ENCODE results near the gene MOB3A. TPM values are rescaled to one million over a fixed set of nuclear protein-coding genes. Genes with fewer than 3 reads are reported as not detected.

Gene MOB3A
- total and polyA plus RNA-seq, 2 of the 8 experiments (the other 6 are each of a cell fraction or from before 2014, with no cell fraction given), result 9.2 to 9.6 TPM

DNA sequence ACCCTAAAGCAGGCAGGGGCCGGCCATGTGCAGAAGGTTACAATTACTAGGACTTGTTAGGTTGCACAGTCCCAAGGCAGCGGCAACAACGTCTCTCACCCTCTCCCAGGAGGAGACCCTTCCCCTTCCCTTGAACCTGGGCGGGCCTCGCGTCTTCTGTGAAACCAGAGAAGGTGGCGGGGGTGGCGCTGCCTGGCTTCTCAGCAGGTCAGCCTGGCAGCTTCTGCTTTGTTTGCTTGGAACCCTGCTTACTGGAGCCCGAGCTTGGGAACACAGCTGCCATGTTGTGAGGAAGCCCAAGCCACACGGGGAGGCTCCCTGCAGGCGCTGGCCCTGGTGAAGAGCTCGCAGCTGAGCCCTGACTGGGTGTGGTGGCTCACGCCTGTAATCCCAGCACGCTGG is 60.5 kb downstream of the MOB3A start:
- peak; percentile 89 for TF ChIP-seq YY1 (IDR thresholded peaks at IDR 0.05; ENCODE audit: low read depth, low read length)
- TF ChIP-seq SRF (IDR thresholded peaks at IDR 0.05; ENCODE audit: low read depth, low read length), result no peak
- H3K9me3 ChIP-seq (ENCODE audit: insufficient read depth in 2 of 2, low read depth in 1 of 2, low read length in 1 of 2), result peaks cover 7 to 8% of the 10 kb centered on the region in 2 experiments; a peak in 1 of 4 replicates
- H3K79me2 ChIP-seq (ENCODE audit: control insufficient read depth in 1 of 2, insufficient read depth in 2 of 2, low read length in 2 of 2), result no peaks in the 10 kb centered on the region
- H3K36me3 ChIP-seq (ENCODE audit: control insufficient read depth in 2 of 4, insufficient read depth in 4 of 4, low read length in 3 of 4), result peaks cover 1 to 21% (median 13%) of the 10 kb centered on the region in 4 experiments; a peak in 7 of 8 replicates
- POLR2A ChIA-PET (ENCODE audit: partially characterized antibody), result interaction anchor here (0.7 to 27.5 kb wide), 6 partner anchors 13 to 195 kb away, joined by 3 to 524 read pairs (median 4); partner anchors contain the start of gene MKNK2
- H4K20me1 ChIP-seq (replicated peaks in 1 of 2; ENCODE audit: control insufficient read depth in 1 of 2, insufficient read depth in 2 of 2, low read length in 2 of 2), result peaks cover 2 to 7% of the 10 kb centered on the region in 2 experiments
- CTCF ChIA-PET (ENCODE audit: partially characterized antibody), result interaction anchor here (0.5 to 1.7 kb wide), 11 partner anchors 8 to 166 kb away, joined by 3 to 9 read pairs (median 4); no protein-coding TSS in a partner anchor
- 0 out of 2 replicates have a peak, but pooled peaks cover 2% of the 10 kb centered on the region for H3K79me1 ChIP-seq (ENCODE audit: low read depth, low read length)
- peaks cover 0 to 9% (median 0%) of the 10 kb centered on the region in 4 experiments; a peak in 3 of 7 replicates for H3K4me1 ChIP-seq (replicated peaks in 1 of 4; ENCODE audit: control insufficient read depth in 3 of 4, insufficient read depth in 4 of 4, low read length in 3 of 4)
- H4K8ac ChIP-seq (ENCODE audit: extremely low read depth, insufficient read depth, low read length), result peak overlapping the region; percentile 75; the same call in 1 of the 2 replicates
- no peak for FAIRE-seq
- H2BK120ac ChIP-seq (replicated peaks; ENCODE audit: low read depth, low read length), result no peak overlapping the region
- peak overlapping the region; percentile 90 for H3K18ac ChIP-seq (ENCODE audit: extremely low read depth, low read length)
- H3K56ac ChIP-seq (replicated peaks; ENCODE audit: insufficient read length, low read depth, low read length), result no peak overlapping the region
- DNase-seq (ENCODE audit: low read depth in 1 of 2, low spot score in 2 of 2), result peak in 1 of 2 experiments; percentile 61
- H3K14ac ChIP-seq (ENCODE audit: insufficient read length), result no peak overlapping the region
- H2BK15ac ChIP-seq (ENCODE audit: low read length), result no peak overlapping the region
- H2AK5ac ChIP-seq (ENCODE audit: low read depth, low read length), result 0 out of 2 replicates have a peak overlapping the region, but pooled peaks have one; percentile 40
- no peaks in the 10 kb centered on the region for H3K27me3 ChIP-seq (replicated peaks in 1 of 4; ENCODE audit: control insufficient read depth in 3 of 4, extremely low read depth in 1 of 4, insufficient read depth in 3 of 4, low read length in 3 of 4)
- peak overlapping the region; percentile 58; the same call in 1 of the 2 replicates for H3K27ac ChIP-seq (ENCODE audit: low read depth, low read length)
- no peaks in the 10 kb centered on the region for H3K23me2 ChIP-seq (ENCODE audit: low read depth, low read length)
- H4K91ac ChIP-seq (replicated peaks; ENCODE audit: insufficient read length, low read length), result peak overlapping the region; percentile 22
- no peak overlapping the region for H4K5ac ChIP-seq (ENCODE audit: insufficient read length, low read depth, low read length)
- H2BK5ac ChIP-seq (ENCODE audit: low read depth, low read length), result peak overlapping the region; percentile 54; the same call in 1 of the 2 replicates
- H2BK20ac ChIP-seq (ENCODE audit: low read length), result no peak overlapping the region
- peak overlapping the region in 1 of 4 experiments; percentile 20; a peak in 1 of 8 replicates for H3K4me3 ChIP-seq (ENCODE audit: extremely low read depth in 1 of 4, insufficient read depth in 2 of 4, low read depth in 3 of 4, low read length in 4 of 4)
- no peak overlapping the region for H2AFZ ChIP-seq (ENCODE audit: low read length)
- no peak overlapping the region for H3K9ac ChIP-seq (replicated peaks in 1 of 4; ENCODE audit: extremely low read depth in 1 of 4, low read depth in 3 of 4, low read length in 3 of 4)
- H3K23ac ChIP-seq (ENCODE audit: insufficient read length), result no peak overlapping the region
- H2BK12ac ChIP-seq (ENCODE audit: low read depth, low read length), result 0 out of 2 replicates have a peak overlapping the region, but pooled peaks have one; percentile 89
- no peak overlapping the region for H3K4ac ChIP-seq (replicated peaks; ENCODE audit: insufficient read length, low read depth, low read length)
- WGBS, 2 experiments (ENCODE audit: extremely low coverage in 1 of 2, insufficient coverage in 1 of 2, insufficient read length in 1 of 2, insufficient replicate concordance in 2 of 2, low coverage in 1 of 2, low lambda C conversion rate in 2 of 2, missing lambda C conversion rate in 1 of 2), result 85% methylated on average over 14 of the region's 14 CpGs; no CpG with 5 or more reads in 1 of the 2 experiments
- no peak overlapping the region; a peak in 2 of 4 replicates for H3K4me2 ChIP-seq (ENCODE audit: insufficient read depth in 1 of 2, low read depth in 2 of 2, low read length in 2 of 2)

All from H1 (cell line).